Hepatocyte (in vitro differentiated cells): Measurements from ENCODE around the gene ZNF79.

Experiments
- EZH2phosphoT487 ChIP-seq: fragments of 200-600 bp; sonication (generic); IDR thresholded peaks from one replicate; pipeline ENCODE4 v1.6.1; 2018; ENCODE audit warnings: antibody characterized with exemption, mild to moderate bottlenecking, low read depth, moderate library complexity; ENCODE audit not compliant: unreplicated experiment, severe bottlenecking
- TF ChIP-seq, protein P1 (sequence below): fragments of 200-600 bp; sonication (generic); IDR thresholded peaks from 2 replicates; pipeline ENCODE4 v1.5.1; 2016; ENCODE audit warnings: antibody characterized with exemption, mild to moderate bottlenecking; ENCODE audit not compliant: poor library complexity

GRCh38 chr9:127404631-127405030, 19.6 kb upstream of the ZNF79 start:
- no peak for TF ChIP-seq EZH2phosphoT487
- TF ChIP-seq, protein P1, sequence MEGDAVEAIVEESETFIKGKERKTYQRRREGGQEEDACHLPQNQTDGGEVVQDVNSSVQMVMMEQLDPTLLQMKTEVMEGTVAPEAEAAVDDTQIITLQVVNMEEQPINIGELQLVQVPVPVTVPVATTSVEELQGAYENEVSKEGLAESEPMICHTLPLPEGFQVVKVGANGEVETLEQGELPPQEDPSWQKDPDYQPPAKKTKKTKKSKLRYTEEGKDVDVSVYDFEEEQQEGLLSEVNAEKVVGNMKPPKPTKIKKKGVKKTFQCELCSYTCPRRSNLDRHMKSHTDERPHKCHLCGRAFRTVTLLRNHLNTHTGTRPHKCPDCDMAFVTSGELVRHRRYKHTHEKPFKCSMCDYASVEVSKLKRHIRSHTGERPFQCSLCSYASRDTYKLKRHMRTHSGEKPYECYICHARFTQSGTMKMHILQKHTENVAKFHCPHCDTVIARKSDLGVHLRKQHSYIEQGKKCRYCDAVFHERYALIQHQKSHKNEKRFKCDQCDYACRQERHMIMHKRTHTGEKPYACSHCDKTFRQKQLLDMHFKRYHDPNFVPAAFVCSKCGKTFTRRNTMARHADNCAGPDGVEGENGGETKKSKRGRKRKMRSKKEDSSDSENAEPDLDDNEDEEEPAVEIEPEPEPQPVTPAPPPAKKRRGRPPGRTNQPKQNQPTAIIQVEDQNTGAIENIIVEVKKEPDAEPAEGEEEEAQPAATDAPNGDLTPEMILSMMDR: no peak
